GM12801 (cell line): Measurements from ENCODE around the gene ADAM12.

ENCODE experiments used
- CTCF ChIP-seq: IDR thresholded peaks from one replicate; pipeline ENCODE4 v1.5.1; 2011; ENCODE audit warnings: control low read depth; ENCODE audit not compliant: insufficient read length; ENCODE audit errors: extremely low read depth

Gene ADAM12

GRCh38 chr10:126387931-126388911, at the start of gene ADAM12:
TSS of gene ADAM12 (minus strand) at chr10:126388477. CDS start at chr10:126388145, 332 bp downstream.
- no peak for TF ChIP-seq CTCF

GRCh38 chr10:126437635-126438406, 49.5 kb upstream of the ADAM12 start:
- no peak for TF ChIP-seq CTCF

- TF ChIP-seq CTCF: no peak
Observed at GRCh38 chr10:126434235-126434634, 46.0 kb upstream of the ADAM12 start.

GRCh38 chr10:126433351-126433750, 45.1 kb upstream of the ADAM12 start:
- TF ChIP-seq CTCF: no peak

- TF ChIP-seq CTCF: no peak
Observed at GRCh38 chr10:126432507-126432906, 44.2 kb upstream of the ADAM12 start.

- no peak for TF ChIP-seq CTCF
Observed at GRCh38 chr10:126431816-126432215, 43.5 kb upstream of the ADAM12 start.

- TF ChIP-seq CTCF: no peak
Observed at GRCh38 chr10:126430512-126430911, 42.2 kb upstream of the ADAM12 start.
